ENCODE measurements around the gene KCNQ1. TPM values are rescaled to one million over a fixed set of nuclear protein-coding genes. Genes with fewer than 3 reads are reported as not detected.

The KCNQ1 gene
- total and polyA plus RNA-seq, 2 donors (not counting 3 experiments of a cell fraction or from before 2014, with no cell fraction given), result 0.07 to 0.09 TPM

DNA sequence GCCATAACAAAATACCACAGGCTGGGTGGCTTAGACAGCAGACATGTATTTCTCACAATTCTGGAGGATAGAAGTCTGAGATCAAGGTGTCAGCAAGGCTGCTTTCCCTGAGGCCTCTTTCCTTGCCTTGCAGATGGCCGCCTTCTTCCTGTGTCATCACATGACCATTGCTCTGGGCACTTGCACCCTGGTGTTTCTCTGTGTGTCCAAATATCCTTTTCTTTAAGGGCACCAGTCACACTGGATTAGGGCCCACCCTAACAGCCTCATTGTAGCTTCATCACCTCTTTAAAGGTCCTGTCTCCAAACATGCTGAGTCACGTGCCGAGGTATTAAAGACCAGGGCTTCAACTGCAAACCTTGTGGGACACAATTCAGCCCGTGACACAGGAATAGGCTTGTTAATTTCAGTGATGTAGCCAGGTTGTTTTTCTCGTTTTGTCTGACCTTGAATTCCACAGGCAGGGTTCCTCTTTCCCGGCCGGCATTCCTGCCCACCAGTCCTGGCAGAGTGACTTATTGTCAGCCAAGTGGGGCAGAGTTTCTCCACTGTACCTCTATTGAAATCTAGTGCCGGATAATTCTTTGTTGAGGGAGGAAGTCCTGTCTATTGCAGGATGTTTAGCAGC lies 154.9 kb downstream of the KCNQ1 start:
- dilution Hi-C loops (cut with MboI; ENCODE audit: extremely low pct_ligation_motif_present, low sequenced_read_pairs), result no loop called here
- no peak for FAIRE-seq
- TF ChIP-seq MYC (IDR thresholded peaks at IDR 0.05; ENCODE audit: low read depth, low read length) (no peak), GATA2 (IDR thresholded peaks at IDR 0.05; ENCODE audit: insufficient read depth, insufficient read length, low read depth, low read length) (no peak), JUN (IDR thresholded peaks at IDR 0.05; ENCODE audit: borderline replicate concordance, insufficient read depth, insufficient read length, low read depth) (no peak), FOS (IDR thresholded peaks at IDR 0.05; ENCODE audit: borderline replicate concordance, insufficient read depth, low read length) (no peak), EZH2 (IDR thresholded peaks at IDR 0.05; ENCODE audit: borderline replicate concordance, low read depth, low read length, severe bottlenecking) (no peak), POLR2A (IDR thresholded peaks at IDR 0.05; ENCODE audit: low read depth, low read length) (no peak), POLR2AphosphoS5 (IDR thresholded peaks at IDR 0.05; ENCODE audit: insufficient read depth, low read depth, low read length) (no peak)
- TF ChIP-seq, protein P1, sequence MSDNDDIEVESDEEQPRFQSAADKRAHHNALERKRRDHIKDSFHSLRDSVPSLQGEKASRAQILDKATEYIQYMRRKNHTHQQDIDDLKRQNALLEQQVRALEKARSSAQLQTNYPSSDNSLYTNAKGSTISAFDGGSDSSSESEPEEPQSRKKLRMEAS (IDR thresholded peaks at IDR 0.05; ENCODE audit: insufficient read depth, insufficient read length), result no peak
- TF ChIP-seq, protein P2, sequence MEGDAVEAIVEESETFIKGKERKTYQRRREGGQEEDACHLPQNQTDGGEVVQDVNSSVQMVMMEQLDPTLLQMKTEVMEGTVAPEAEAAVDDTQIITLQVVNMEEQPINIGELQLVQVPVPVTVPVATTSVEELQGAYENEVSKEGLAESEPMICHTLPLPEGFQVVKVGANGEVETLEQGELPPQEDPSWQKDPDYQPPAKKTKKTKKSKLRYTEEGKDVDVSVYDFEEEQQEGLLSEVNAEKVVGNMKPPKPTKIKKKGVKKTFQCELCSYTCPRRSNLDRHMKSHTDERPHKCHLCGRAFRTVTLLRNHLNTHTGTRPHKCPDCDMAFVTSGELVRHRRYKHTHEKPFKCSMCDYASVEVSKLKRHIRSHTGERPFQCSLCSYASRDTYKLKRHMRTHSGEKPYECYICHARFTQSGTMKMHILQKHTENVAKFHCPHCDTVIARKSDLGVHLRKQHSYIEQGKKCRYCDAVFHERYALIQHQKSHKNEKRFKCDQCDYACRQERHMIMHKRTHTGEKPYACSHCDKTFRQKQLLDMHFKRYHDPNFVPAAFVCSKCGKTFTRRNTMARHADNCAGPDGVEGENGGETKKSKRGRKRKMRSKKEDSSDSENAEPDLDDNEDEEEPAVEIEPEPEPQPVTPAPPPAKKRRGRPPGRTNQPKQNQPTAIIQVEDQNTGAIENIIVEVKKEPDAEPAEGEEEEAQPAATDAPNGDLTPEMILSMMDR (IDR thresholded peaks at IDR 0.05; ENCODE audit: extremely low read depth in 1 of 2, insufficient read depth in 1 of 2, low read depth in 1 of 2, low read length in 2 of 2), result no peak

More for the DNA sequence above, 154.9 kb downstream of the KCNQ1 start:
- Histone ChIP-seq H3K4me3 (replicated peaks in 1 of 3; ENCODE audit: insufficient read depth in 1 of 3, low read depth in 1 of 3, low read length in 3 of 3) (no peak overlapping the region), H3K4me1 (ENCODE audit: control insufficient read depth, extremely low read depth, insufficient read depth, low read length) (no peaks in the 10 kb centered on the region), H3K9ac (replicated peaks; ENCODE audit: extremely low read depth, insufficient read depth, low read length) (no peak overlapping the region), H3K4me2 (ENCODE audit: insufficient read depth, low read length) (no peak overlapping the region), H3K79me2 (ENCODE audit: control insufficient read depth, insufficient read depth, low read length) (no peaks in the 10 kb centered on the region), H3K27me3 (ENCODE audit: control insufficient read depth in 2 of 2, insufficient read depth in 2 of 2, low read length in 2 of 2) (peaks cover 2 to 5% of the 10 kb centered on the region in 2 experiments), H3K9me1 (replicated peaks; ENCODE audit: control insufficient read depth, extremely low read depth, insufficient read depth, low read length) (no peaks in the 10 kb centered on the region), H4K20me1 (replicated peaks; ENCODE audit: control insufficient read depth, extremely low read depth, insufficient read depth, low read length) (no peaks in the 10 kb centered on the region), H3K9me3 (replicated peaks; ENCODE audit: control insufficient read depth, insufficient read depth, low read length) (no peaks in the 10 kb centered on the region), H2AFZ (ENCODE audit: low read depth, low read length) (no peak overlapping the region), H3K36me3 (ENCODE audit: control insufficient read depth in 2 of 2, extremely low read depth in 1 of 2, insufficient read depth in 2 of 2, low read length in 2 of 2) (no peaks in the 10 kb centered on the region), H3K27ac (ENCODE audit: insufficient read depth, low read depth, low read length) (no peak overlapping the region)
- no TSS peak for BruUV-seq (replicated peaks)
- CTCF ChIA-PET, result no interaction called here
- POLR2A ChIA-PET, result no interaction called here
- intact Hi-C loops (cut with micrococcal nuclease), result no loop called here
- no peak for DNase-seq (ENCODE audit: low read depth, low spot score)
